GM18517 (cell line): ENCODE measurements around the gene MCM8.

Experiments
- ATAC-seq: cut with Tn5 transposase; IDR thresholded peaks from one replicate; pipeline ENCODE4 v1.9.1; 2021; ENCODE audit warnings: mild to moderate bottlenecking, moderate library complexity; ENCODE audit not compliant: unreplicated experiment

The MCM8 gene

DNA sequence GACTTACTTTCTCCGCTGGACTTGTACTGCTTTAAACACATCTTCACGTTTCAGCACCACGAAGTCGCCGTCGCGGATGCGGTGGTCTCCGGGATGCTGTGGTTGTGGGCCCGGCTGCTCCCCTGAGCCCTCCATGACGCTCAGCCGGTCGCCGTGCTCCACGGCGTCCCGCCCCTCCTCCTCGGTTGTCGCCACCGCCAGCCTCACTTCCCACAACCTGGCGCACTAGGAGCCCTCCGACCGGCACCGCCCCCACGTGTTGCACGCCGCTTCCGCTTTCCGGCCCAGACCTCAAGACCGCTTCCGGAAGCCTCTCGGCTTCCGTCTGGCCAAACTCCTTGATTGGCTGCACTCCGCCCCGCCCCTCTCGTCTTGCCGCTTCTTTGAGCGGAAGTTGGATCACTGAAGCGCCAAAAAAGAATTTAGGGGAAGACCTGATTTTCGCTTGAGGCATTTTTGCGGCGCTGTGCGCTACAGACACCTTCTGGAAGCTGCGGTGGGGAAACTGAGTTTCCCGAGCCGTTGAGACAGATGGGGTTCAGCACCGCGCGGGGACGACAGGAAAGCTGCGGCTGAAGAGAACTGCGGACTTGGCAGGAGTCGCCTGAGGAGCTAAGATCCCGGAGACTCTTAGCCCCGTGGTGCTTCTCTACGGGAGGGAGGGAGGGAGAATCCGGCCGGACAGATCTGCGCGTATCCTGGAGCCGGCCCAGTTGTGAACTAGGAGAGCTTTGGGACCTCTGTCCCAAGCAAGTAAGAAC, at the start of gene MCM8, which contains the start of gene TRMT6:
Gene MCM8 (plus strand): TSS at position 382 of the 761 bp plus-strand sequence. CDS start 1,364 bp downstream, outside the sequence.
Gene TRMT6 (minus strand): TSS at position 263 of the 761 bp plus-strand sequence. CDS start 128 bp downstream, at position 135.
- ATAC-seq = peak; percentile 97

- ATAC-seq = no peak
These were observed 49.5 kb upstream of the MCM8 start for GRCh38 chr20:5900908-5901307.

DNA sequence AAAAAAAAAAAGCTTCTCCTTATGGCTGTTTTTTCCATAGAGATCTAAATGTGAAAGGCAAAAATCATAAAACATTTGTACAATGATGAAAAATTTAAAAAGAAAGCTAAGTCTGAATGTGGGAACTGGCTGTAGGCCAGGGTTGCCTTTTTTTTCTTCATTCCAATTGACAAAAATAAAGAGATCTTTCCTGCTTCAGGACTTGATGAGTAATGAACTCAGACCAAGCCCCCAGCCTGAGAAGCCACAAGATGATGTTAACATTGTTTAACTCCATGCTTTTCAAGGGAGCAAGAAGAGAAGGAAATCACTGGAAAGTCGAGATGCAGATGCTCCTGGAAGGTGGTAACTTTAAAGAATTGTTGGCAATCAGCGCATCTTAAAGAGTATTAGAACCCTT, 41.5 kb upstream of the MCM8 start:
- no peak for ATAC-seq

GRCh38 chr20:5910186-5910585, 40.3 kb upstream of the MCM8 start:
- no peak for ATAC-seq

DNA sequence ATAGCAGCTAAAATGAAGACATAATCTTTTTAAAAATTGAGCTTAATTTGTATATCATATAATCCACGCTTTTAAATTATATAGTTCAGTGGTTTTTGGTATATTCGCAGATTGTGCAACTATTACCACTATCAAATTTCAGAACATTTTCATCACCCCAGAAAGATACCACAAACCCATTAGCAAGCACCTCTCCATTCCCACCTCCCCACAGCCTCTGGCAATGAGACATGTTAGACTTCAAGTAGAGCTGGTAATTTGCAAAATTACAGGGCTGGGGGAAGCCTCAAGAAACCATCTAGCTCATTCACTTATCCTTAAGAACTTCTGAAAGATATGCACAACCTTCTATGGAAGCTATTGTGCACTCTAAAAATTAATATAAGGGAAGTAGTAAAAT, 37.3 kb upstream of the MCM8 start:
- no peak for ATAC-seq

DNA sequence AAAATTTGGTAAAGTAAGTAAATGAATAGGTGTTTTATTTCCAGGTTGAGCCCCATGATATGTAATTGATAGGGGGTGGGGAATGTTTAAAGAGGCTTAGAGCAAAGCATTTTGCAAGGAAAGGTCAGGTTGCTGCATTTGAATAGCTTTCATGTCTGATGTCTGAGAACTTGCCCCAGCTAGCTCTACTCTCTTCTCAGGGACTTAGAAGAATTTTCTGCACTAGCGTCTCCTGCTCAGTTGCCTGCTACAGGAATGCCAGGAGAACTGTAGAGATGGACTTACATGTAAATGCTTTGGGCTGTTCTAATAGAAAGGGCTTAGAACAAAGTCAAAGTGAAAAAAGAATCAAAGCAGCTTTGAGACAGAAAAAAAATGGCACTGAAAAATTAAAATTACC, 35.6 kb upstream of the MCM8 start:
- ATAC-seq = no peak

DNA sequence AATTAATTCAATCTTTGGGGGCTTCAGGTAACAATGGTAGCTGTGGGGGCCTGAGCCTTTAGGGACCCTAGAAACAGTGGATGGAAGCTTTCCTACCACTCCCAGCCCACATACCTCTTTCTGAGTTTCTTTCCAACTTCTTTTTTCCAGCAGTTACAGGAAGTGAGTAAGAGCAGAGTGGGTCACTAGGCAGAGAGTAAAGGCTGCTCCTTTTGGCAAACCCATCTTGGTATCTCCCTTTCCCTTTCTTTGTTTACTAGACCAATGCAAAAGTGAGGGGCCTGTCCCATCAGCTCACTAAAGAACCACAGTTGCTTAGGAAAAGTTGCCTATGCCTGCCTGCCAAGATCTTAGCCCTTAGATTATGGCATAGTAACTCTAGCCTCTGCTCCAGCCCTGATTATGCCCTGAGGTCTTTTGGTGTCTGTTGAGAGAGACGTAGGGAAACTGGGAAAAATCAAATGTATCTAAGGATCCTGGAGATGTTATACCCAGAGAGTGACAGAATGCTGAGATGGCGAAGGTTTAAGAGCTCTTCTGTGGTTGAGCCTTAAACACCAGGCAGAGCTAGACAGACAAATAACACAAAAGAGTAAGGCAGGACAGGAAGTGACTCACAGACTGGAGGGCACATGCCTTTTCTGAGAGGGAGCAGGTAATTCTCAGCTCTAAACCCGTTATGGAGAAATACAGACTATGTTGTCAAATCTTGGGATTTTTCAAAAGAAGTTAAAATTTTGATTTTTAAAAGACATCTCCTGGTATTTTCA, 31.4 kb upstream of the MCM8 start:
- no peak for ATAC-seq

DNA sequence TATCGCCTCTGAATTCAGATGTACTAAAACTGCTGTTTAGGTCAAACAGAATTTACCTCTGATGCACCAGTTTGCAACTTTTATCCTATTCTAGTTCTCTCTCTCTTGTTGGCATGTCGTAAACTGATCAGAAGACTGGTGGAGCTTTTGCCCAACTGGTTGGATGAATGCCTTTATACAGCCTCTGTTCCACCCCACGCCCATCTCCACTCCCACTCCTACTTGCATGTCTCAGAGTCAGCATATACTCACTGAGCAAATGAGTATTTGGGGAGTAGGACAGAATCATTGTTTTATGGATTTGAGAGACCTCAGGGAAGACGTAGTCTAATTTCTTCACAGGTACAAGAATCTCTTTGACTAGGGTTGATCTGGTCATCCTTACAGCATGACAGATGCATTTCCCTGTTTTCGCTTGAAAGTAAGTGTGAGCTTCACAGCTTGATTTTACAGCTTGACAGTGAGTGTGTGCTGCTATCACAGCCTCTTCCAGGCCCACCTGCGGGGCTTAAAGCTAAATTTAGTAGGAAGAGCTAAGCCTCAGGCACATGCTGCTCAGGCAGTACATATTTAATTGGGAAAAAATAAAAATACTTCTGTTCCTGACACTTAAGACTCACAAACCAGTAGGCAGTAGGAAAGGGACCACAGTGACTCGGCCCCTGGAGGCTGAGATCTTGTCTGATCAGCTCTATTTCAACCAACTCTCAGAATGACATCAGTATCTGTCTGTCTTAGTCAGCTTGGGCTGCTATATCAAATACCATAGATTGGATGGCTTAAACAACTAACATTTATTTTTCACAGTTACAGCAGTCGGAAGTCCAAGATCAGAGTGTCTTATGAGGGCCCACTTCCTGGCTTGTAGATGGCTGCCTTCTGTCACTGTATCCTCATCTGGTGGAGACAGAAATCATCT, 30.6 kb upstream of the MCM8 start:
- ATAC-seq = no peak

DNA sequence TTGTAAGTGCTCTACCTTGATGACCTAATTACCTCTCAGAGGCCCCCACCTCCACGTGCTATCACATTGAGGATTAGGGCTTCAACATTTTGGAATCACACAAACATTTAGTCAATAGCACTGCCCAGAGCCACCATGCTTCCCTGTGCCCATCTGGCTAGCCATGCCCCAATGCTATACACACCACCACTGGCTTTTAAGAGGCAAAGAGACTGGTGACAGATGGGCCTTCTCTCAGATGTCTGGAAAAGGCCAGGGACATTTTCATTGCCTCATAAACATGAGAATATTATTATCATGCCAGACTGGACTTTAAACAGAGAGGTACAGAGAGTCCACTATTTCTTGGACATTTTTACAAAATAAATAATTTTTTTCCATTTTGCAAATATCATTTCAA, 29.9 kb upstream of the MCM8 start:
- no peak for ATAC-seq

DNA sequence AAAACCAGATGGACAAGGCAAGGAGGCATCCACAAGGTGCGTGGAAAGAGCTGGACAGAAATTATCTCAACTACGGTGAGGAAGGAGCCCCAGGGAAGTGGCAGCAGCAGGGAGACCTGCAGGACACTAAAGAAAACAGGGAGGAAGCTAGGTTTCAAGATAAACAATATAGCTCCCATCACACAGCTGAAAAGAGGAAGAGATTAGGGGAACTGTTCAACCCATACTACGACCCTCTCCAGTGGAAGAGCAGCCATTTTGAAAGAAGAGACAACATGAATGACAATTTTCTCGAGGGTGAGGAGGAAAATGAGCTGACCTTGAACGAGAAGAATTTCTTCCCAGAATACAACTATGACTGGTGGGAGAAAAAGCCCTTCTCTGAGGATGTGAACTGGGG, 27.0 kb upstream of the MCM8 start:
- no peak for ATAC-seq

DNA sequence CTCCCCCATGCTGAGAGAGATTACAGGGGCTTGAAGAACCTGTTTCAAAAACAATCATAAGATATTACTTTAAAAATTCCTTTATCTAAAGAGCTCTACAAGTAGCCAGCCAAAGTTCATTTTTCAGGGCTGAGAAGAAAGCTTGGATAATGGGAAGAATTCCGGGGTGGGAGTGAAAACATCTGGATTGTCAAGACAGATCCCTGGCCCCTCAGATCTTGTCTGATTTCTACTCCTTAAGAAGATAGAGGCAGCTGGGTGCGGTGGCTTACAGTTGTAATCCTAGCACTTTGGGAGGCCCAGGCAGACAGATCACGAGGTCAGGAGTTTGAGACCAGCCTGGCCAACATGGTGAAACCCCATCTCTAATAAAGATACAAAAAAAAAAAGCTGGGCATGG, 24.9 kb upstream of the MCM8 start:
- ATAC-seq = no peak

DNA sequence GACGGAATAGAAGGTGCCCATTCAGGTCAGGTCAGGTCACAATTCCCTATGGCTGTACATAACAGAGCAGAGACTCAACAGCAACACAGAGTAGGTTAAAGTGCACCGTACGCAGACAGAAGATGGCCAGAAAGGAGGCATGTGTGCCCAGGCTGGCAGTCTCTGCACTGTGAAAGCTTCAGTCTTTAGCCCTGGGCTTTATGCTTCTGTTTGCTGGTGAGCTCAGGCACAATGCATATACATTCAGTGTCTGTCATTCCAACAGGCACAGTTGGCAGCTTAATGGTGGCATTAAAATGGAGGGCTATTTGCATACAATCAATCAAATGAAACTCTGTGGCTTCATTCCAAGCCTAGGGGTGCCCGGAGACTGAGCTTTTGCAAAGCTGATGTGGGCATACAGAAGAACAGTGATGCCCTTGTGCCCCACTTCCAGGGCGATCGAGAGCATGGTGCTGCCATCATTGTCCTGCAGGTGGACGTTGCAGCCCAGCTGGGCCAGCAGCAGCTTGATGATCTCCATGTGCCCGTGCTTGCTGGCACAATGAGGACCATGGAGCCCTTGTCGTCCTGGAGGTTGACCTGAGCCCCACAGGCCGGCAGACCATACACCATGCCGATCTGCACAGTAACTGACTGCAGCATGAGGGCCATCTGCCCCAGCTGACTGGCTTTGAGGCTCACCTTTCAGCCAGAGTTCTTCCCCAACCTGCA, 22.5 kb upstream of the MCM8 start:
- no peak for ATAC-seq

GRCh38 chr20:5928836-5929715, 21.4 kb upstream of the MCM8 start:
- ATAC-seq = no peak

- no peak for ATAC-seq
These were observed 19.0 kb upstream of the MCM8 start for GRCh38 chr20:5931411-5931810.

GRCh38 chr20:5932796-5933195, 17.7 kb upstream of the MCM8 start:
- no peak for ATAC-seq

GRCh38 chr20:5933802-5934436, 16.5 kb upstream of the MCM8 start:
- peak; percentile 57 for ATAC-seq

DNA sequence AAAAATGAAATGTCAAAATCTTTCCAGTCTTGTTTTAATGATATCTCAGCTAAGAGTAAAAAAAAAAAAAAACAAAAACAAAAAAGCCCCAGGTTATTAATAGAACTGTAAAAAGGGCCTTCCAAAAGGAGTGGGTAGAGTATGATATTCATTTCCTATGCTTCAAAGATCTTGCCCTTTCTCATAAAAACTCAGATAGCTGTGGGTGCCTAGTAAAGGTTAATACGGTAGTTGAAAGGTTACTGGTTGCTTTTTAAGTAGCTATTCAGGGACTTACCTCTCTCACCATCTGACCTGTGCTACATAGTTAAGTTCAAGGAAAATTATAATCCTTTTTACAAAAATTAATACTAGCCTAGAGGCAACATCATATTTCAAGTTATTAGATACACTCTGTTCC, 15.1 kb upstream of the MCM8 start:
- ATAC-seq = no peak

DNA sequence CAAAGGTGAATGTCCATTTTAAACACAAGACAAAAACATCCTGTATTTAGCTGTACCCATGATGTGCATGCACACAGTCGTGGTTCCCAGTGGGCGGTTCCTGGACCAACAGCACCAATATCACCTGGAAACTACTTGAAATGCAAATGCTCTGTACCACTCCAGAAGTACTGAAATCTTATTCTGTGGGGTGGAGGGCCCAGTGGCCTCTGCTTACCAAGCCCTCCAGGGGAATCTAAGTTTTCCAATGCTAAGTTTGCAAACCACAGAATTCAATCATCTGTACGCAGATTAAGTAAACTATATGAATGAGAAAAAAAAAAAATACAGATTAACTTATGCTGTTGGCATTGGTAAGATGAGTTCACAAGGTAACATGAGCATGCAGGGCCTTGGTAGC, 14.2 kb upstream of the MCM8 start:
- ATAC-seq = no peak

DNA sequence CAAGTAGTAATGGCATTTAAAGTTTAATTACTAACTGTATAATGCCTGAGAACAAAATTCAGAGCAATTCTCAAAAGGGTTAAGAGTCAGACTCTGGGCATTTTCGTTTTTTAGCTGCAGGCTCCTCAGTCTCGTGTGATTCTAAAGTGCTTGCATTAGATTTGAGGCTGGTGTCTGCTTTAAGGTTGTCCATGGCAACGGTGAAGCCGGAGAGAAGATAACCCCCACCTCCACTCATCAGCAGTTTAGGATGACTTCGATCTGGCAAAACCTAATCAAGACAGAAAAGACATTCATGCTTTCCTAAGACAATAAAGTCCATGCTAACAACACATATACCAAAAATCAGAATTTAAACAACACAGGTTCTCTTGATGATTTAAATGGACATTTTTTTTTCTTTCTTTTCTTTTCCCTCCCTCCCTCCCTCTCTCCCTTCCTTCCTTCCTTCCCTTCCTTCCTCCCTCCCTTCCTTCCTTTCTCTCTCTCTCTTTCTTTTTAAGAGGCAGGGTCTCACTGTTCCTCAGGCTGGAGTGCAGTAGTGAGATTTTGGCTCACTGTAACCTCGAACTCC, 11.9 kb upstream of the MCM8 start:
- no peak for ATAC-seq
